Fibroblast of lung (primary cell): Measurements from ENCODE around the gene BATF3. TPM values are rescaled to one million over a fixed set of nuclear protein-coding genes. Genes with fewer than 3 reads are reported as not detected.

ENCODE experiments used
- DNase-seq, 2 donors: peaks; one replicate each; pipeline versions ENCODE4 v3.0.0 to v3.0.0-alpha.2; 2010; ENCODE audit warnings: low read depth in 2 of 2
- H2AFZ ChIP-seq: 2 replicates; pipeline ENCODE4 v1.5.1; 2012; ENCODE audit warnings: low read length, control low read depth, inconsistent platforms
- H3K27ac ChIP-seq: 2 replicates; pipeline ENCODE4 v1.5.1; 2011; ENCODE audit warnings: low read length, control low read depth; ENCODE audit not compliant: insufficient read depth
- H3K27me3 ChIP-seq: 2 replicates; pipeline ENCODE4 v1.5.1; 2011; ENCODE audit warnings: mild to moderate bottlenecking, low read length; ENCODE audit not compliant: control insufficient read depth, insufficient read depth
- H3K36me3 ChIP-seq: 2 replicates; pipeline ENCODE4 v1.5.1; 2011; ENCODE audit warnings: low read length; ENCODE audit not compliant: control insufficient read depth, insufficient read depth
- H3K4me1 ChIP-seq: 2 replicates; pipeline ENCODE4 v1.5.1; 2011; ENCODE audit warnings: low read length; ENCODE audit not compliant: control insufficient read depth, insufficient read depth; ENCODE audit errors: extremely low read depth
- H3K4me2 ChIP-seq: 2 replicates; pipeline ENCODE4 v1.5.1; 2011; ENCODE audit warnings: low read length, control low read depth; ENCODE audit not compliant: insufficient read depth; ENCODE audit errors: extremely low read depth
- H3K4me3 ChIP-seq, 4 experiments: fragments of 200-600 bp in 1 of 4; sonication (generic) in 1 of 4; replicated peaks in 1 of 4; 2 replicates each; pipeline ENCODE4 v1.5.1; 2011 to 2016; ENCODE audit warnings: low read length in 4 of 4, low read depth in 3 of 4, mild to moderate bottlenecking in 3 of 4, control low read depth in 2 of 4, inconsistent platforms in 1 of 4, mixed read lengths in 1 of 4; ENCODE audit not compliant: insufficient read depth in 1 of 4; ENCODE audit errors: control extremely low read depth in 1 of 4
- H3K79me2 ChIP-seq: 2 replicates; pipeline ENCODE4 v1.5.1; 2012; ENCODE audit warnings: mild to moderate bottlenecking, low read length, inconsistent platforms; ENCODE audit not compliant: control insufficient read depth, insufficient read depth
- H3K9ac ChIP-seq: 2 replicates; pipeline ENCODE4 v1.5.1; 2011; ENCODE audit warnings: mild to moderate bottlenecking, low read length, control low read depth; ENCODE audit not compliant: insufficient read depth
- H3K9me3 ChIP-seq: 2 replicates; pipeline ENCODE4 v1.5.1; 2012; ENCODE audit warnings: low read depth, low read length; ENCODE audit not compliant: control insufficient read depth, insufficient read depth
- H4K20me1 ChIP-seq: 2 replicates; pipeline ENCODE4 v1.5.1; 2011; ENCODE audit warnings: low read length; ENCODE audit not compliant: control insufficient read depth, insufficient read depth; ENCODE audit errors: extremely low read depth
- CTCF ChIP-seq, 2 donors: IDR thresholded peaks in 1 of 2; conservative IDR thresholded peaks in 1 of 2; 1 replicate in 1 of 2; 2 replicates in 1 of 2; pipeline ENCODE4 v1.5.1; 2011 to 2012; ENCODE audit warnings: low read length in 2 of 2, control low read depth in 1 of 2, inconsistent platforms in 1 of 2, low read depth in 1 of 2, mild to moderate bottlenecking in 1 of 2
- EZH2 ChIP-seq: IDR thresholded peaks from 2 replicates; pipeline ENCODE4 v1.5.1; 2012; ENCODE audit warnings: low read length, control low read depth, mild to moderate bottlenecking; ENCODE audit errors: missing control alignments
- polyA plus RNA-seq, 2 donors: library from polyadenylated mRNA; depleted of rRNA in 1 of 2; stranded (reverse) in 1 of 2; unstranded in 1 of 2; fragments of >200 nt; gene quantifications; 2 replicates each; pipeline ENCODE4 v1.2.1, GENCODE V29; 2011 to 2012; ENCODE audit warnings: missing spikeins in 1 of 2
- total RNA-seq: library from RNA; depleted of rRNA; stranded (reverse); fragments of >200 nt; gene quantifications from 2 replicates; pipeline ENCODE4 v1.2.1, GENCODE V29; 2014

The BATF3 gene
- total and polyA plus RNA-seq, 2 donors (not counting 1 experiment from before 2014, with no cell fraction given), result 6.8 to 9.1 TPM

DNA sequence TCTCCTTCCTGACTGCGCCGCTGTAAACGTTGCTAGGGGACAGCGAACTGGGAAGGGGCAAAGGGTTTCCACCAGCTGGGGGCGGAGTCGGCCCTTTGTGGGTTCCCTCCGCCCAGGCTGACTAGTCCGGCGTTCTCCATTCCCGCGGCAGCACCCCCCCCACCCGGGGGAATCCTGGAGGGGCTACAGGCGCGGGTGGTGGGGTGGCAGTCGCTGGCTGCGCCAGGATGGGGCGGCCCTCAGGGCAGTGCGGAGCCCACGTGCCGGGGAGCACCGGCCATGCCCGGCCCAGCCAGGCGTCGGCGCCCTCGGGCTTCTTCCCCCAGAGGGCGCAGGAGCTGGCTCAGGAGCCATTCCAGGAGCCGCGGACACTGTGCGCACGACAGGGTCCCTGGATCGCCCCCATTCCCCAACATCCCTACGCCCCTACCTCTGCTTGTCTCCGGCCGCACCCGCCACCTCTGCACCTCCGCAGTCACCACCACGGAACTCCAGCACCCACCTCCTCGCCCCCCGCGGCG is 476 bp downstream of the BATF3 start:
- peak; percentile 23 to 25 for DNase-seq
- no peak overlapping the region for H2AFZ ChIP-seq
- H3K79me2 ChIP-seq, result no peaks in the 10 kb centered on the region
- H3K27me3 ChIP-seq, result no peaks in the 10 kb centered on the region
- peak overlapping the region; percentile 55 for H3K4me2 ChIP-seq
- peak overlapping the region; percentile 44 to 67 (median 52) for H3K4me3 ChIP-seq
- no peaks in the 10 kb centered on the region for H3K9me3 ChIP-seq
- TF ChIP-seq CTCF (conservative IDR thresholded peaks at IDR 0.05 in 1 of 2, IDR thresholded peaks at IDR 0.05 in 1 of 2; ENCODE audit: low read depth in 1 of 2, low read length in 2 of 2) (peak; percentile 32 to 46), EZH2 (no peak)
- peaks cover 4% of the 10 kb centered on the region for H3K4me1 ChIP-seq
- H3K9ac ChIP-seq, result peak overlapping the region; percentile 80
- peak overlapping the region; percentile 37 for H3K27ac ChIP-seq
- no peaks in the 10 kb centered on the region for H3K36me3 ChIP-seq
- H4K20me1 ChIP-seq, result peaks cover 2% of the 10 kb centered on the region

- Histone ChIP-seq H3K27me3 (no peaks in the 10 kb centered on the region), H3K4me2 (peak overlapping the region; percentile 55), H4K20me1 (peaks cover 2% of the 10 kb centered on the region), H3K4me3 (peak overlapping the region; percentile 44 to 67 (median 52)), H3K36me3 (no peaks in the 10 kb centered on the region), H3K4me1 (peaks cover 4% of the 10 kb centered on the region), H2AFZ (no peak overlapping the region), H3K9ac (peak overlapping the region; percentile 80), H3K79me2 (no peaks in the 10 kb centered on the region), H3K27ac (peak overlapping the region; percentile 37), H3K9me3 (no peaks in the 10 kb centered on the region)
- no peak for TF ChIP-seq CTCF (conservative IDR thresholded peaks at IDR 0.05 in 1 of 2, IDR thresholded peaks at IDR 0.05 in 1 of 2; ENCODE audit: low read depth in 1 of 2, low read length in 2 of 2)
- no peak for TF ChIP-seq EZH2
- no peak for DNase-seq
Observed at GRCh38 chr1:212698467-212699103, 1.1 kb downstream of the BATF3 start.

- Histone ChIP-seq H3K4me3 (no peak overlapping the region), H3K36me3 (no peaks in the 10 kb centered on the region), H3K4me2 (no peak overlapping the region), H3K9ac (no peak overlapping the region), H2AFZ (no peak overlapping the region), H3K4me1 (peaks cover 4% of the 10 kb centered on the region), H3K9me3 (no peaks in the 10 kb centered on the region), H3K79me2 (no peaks in the 10 kb centered on the region), H3K27ac (no peak overlapping the region), H3K27me3 (no peaks in the 10 kb centered on the region), H4K20me1 (peaks cover under 1% of the 10 kb centered on the region)
- TF ChIP-seq CTCF (conservative IDR thresholded peaks at IDR 0.05 in 1 of 2, IDR thresholded peaks at IDR 0.05 in 1 of 2; ENCODE audit: low read depth in 1 of 2, low read length in 2 of 2) (no peak), EZH2 (no peak)
- no peak for DNase-seq
Observed at GRCh38 chr1:212696721-212697331, 2.8 kb downstream of the BATF3 start.
